ENCODE results near the gene SP6. TPM values are rescaled to one million over a fixed set of nuclear protein-coding genes. Genes with fewer than 3 reads are reported as not detected.
A peak's percentile ranks its signal among the peaks of the same experiment; 100 is the strongest.

The SP6 gene
- total RNA-seq, 1 donor from 2014 or later = 3.9 TPM

DNA sequence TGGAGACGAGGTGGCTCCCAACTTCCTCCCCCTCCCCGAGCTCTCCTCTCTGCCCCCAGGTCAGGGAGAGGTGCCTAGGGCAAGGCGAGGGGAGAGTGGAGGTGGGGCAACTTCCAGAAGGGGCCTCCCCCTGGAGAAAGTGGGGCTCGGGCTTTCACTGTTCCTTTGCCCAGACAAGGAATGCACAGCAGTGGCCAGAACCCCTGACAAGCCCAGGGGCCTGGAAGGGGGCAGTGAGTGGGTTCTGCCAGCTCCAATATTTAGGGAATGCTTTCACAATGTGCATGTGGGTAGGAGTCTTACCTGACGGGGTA is 33.4 kb upstream of the SP6 start:
- intact Hi-C loops (cut with DNase I) = no loop called here
- TF ChIP-seq POLR2A (IDR thresholded peaks at IDR 0.05) (no peak), POLR2AphosphoS5 (IDR thresholded peaks at IDR 0.05; ENCODE audit: insufficient read depth in 1 of 2, low read depth in 1 of 2) (no peak)
- TF ChIP-seq, protein P1, sequence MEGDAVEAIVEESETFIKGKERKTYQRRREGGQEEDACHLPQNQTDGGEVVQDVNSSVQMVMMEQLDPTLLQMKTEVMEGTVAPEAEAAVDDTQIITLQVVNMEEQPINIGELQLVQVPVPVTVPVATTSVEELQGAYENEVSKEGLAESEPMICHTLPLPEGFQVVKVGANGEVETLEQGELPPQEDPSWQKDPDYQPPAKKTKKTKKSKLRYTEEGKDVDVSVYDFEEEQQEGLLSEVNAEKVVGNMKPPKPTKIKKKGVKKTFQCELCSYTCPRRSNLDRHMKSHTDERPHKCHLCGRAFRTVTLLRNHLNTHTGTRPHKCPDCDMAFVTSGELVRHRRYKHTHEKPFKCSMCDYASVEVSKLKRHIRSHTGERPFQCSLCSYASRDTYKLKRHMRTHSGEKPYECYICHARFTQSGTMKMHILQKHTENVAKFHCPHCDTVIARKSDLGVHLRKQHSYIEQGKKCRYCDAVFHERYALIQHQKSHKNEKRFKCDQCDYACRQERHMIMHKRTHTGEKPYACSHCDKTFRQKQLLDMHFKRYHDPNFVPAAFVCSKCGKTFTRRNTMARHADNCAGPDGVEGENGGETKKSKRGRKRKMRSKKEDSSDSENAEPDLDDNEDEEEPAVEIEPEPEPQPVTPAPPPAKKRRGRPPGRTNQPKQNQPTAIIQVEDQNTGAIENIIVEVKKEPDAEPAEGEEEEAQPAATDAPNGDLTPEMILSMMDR (IDR thresholded peaks at IDR 0.05) = no peak
- DNase-seq (ENCODE audit: extremely low spot score in 2 of 2) = no peak
- no peaks in the 10 kb centered on the region for H3K9me3 ChIP-seq
- H3K27ac ChIP-seq = no peak overlapping the region
- H3K4me1 ChIP-seq = peaks cover 34% of the 10 kb centered on the region
- no peaks in the 10 kb centered on the region for H3K27me3 ChIP-seq
- H3K36me3 ChIP-seq = no peaks in the 10 kb centered on the region
- H3K4me3 ChIP-seq = no peak overlapping the region

DNA sequence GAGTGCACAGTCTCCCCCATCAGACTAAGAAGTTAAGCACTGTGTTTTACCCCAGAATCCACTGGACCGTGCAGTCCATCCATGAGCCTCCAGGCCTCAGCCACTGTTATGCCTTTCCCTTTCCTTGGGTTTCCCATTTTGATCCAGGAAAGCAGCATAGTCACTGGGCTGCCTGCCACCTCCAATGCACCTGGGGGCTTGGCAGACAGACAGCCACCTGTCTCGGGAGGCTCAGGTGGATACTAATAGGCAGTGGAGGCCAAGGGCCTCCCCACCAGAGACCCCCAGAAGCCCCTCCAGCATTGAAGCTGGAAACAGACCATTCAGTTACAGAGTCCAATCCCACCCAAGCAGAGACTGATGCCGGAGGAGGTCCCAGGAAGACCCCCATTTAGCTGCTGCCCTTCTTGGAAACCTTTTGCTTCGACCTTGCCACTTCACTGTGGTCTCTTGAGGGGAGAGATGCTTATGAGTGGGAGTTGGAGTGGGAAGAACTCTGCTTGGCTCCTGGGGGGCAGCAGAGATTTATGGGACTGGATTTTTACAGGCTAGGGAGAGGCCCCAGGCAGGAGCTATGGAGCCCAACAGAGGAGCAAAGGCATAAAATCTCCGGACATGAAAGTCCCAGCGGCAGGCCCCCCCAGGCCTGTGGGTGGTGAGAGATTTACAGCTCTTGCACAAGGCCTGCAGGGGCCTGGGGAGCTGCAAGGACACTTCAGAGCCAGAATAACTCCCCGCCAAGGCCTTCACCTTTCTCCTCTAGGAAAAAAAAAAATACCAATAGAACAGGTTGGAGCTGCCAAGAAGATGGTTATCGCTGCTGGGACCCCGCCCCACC is 32.8 kb upstream of the SP6 start:
- Histone ChIP-seq H3K9me3 (no peaks in the 10 kb centered on the region), H3K36me3 (no peaks in the 10 kb centered on the region), H3K4me1 (peaks cover 34% of the 10 kb centered on the region), H3K4me3 (no peak overlapping the region), H3K27ac (no peak overlapping the region), H3K27me3 (no peaks in the 10 kb centered on the region)
- intact Hi-C loops (cut with DNase I) = no loop called here
- no peak for DNase-seq (ENCODE audit: extremely low spot score in 2 of 2)
- TF ChIP-seq, protein P1 (IDR thresholded peaks at IDR 0.05) = no peak
- TF ChIP-seq POLR2AphosphoS5 (IDR thresholded peaks at IDR 0.05; ENCODE audit: insufficient read depth in 1 of 2, low read depth in 1 of 2) (no peak), POLR2A (IDR thresholded peaks at IDR 0.05) (no peak)

DNA sequence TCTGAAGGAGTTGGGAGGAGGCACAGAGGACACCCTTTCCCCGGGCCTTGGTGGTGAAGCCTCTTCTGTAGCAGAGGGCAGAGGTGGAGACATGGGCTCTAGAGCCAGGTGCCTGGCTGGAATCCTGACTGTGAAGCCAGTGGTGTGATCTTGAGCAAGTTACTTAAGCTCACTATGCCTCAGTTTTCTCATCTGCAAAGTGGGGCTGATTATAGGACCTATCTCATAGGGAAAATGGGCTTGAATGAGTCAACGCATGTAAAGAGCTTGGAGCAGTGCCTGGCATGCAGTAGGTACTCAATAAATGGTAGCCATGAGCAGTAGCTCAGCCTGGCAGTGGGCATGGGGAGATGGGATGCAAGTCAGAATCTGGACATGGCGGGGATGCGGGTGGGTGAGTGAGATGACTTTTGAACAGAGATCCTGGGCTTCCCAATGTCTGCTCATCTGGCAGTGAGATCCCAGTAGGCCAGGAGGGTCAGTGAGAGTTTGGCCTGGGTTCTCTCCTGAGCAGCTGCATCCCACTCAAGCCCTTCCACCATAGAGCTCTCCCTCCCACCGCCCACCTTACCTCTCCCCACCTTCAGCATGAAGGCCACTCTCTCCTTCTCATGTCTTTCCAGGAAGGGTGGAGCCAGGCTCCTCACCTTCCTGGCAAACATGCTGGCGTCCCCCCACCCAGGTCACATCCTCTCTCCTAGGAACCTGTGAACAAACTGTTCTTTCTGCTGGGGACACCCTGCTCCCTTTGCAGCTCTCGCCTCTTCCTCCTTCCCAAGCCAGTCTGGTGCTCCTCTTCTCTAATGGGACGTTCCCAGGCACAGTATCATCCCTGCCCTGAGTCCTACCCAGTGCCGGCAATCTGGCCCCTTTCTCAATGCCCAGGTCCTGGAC is 32.0 kb upstream of the SP6 start:
- intact Hi-C loops (cut with DNase I) = no loop called here
- TF ChIP-seq POLR2AphosphoS5 (IDR thresholded peaks at IDR 0.05; ENCODE audit: insufficient read depth in 1 of 2, low read depth in 1 of 2) = no peak
- TF ChIP-seq, protein P1 (IDR thresholded peaks at IDR 0.05) = no peak
- TF ChIP-seq POLR2A (IDR thresholded peaks at IDR 0.05) = no peak
- Histone ChIP-seq H3K36me3 (no peaks in the 10 kb centered on the region), H3K27ac (peak overlapping the region; percentile 24), H3K27me3 (no peaks in the 10 kb centered on the region), H3K4me1 (peaks cover 34% of the 10 kb centered on the region), H3K9me3 (no peaks in the 10 kb centered on the region), H3K4me3 (peak overlapping the region; percentile 2 to 26)
- DNase-seq (ENCODE audit: extremely low spot score in 2 of 2) = no peak

DNA sequence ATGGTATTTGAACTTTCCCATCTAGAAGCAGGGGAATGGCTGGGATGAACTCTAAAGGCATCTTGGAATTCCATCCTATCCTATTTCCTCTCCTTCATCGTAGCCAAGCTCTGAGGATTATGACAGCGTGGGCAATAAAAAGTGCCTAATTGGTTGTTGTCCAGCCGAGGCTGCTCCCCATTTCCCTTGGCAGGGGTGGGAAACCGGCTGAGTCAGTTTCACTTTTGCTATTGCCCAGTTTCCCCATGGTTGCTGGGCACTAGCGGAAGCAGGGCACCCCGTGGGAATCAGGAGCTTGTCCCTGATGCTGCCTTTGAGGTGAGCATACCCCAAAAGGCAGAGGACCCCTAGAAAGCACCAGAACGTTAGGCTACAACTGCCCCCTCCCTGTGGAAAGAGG is 31.3 kb upstream of the SP6 start:
- intact Hi-C loops (cut with DNase I) = no loop called here
- DNase-seq (ENCODE audit: extremely low spot score in 2 of 2) = no peak
- peak overlapping the region; percentile 2 to 26 for H3K4me3 ChIP-seq
- TF ChIP-seq POLR2AphosphoS5 (IDR thresholded peaks at IDR 0.05; ENCODE audit: insufficient read depth in 1 of 2, low read depth in 1 of 2) = peak in 1 of 2 donors; percentile 18
- TF ChIP-seq, protein P1 (IDR thresholded peaks at IDR 0.05) = no peak
- H3K27me3 ChIP-seq = no peaks in the 10 kb centered on the region
- H3K4me1 ChIP-seq = peaks cover 34% of the 10 kb centered on the region
- H3K9me3 ChIP-seq = no peaks in the 10 kb centered on the region
- H3K36me3 ChIP-seq = no peaks in the 10 kb centered on the region
- H3K27ac ChIP-seq = peak overlapping the region; percentile 24
